ENCODE results near the gene GPRC5C.

Gene GPRC5C

DNA sequence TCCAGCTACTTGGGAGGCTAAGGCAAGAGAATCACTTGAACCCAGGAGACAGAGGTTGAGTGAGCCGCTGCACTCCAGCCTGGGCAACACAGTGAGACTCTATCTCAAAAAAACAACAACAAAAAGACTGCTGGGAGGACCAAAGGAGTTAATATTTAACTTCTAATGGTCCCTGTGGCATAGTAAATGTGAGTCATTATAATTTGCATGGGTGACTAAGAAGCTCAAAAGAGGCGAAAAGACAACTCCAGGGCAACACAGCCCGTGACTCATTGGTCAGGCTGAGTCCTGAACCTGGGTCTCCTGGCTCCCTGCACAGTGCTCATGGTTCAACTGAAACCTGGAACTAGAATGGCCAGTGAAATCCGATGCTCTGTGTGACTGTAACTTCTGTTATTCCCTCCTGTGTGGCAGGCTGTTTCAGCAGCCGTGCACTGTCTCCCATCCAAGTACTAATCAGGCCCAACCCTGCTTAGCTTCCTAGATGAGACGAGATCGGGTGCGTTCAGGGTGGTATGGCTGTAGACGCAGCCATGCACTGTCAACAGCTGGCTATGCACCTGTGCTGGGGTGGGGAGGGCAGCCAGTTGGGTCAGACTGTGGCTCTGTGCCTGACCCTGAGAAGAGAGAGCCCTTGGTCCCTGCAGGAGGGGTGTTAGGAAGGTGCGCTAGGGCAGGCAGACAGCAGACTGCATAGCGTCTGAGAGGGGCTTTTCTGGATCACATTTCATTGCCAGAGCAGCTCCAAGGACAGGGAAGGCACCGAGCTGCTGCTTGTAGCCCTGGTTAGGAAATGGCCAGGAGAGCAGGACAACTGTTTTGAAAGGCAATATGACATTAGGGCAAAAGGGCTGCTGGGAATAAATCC lies 14.5 kb upstream of the GPRC5C start:
- TF ChIP-seq, protein P1, sequence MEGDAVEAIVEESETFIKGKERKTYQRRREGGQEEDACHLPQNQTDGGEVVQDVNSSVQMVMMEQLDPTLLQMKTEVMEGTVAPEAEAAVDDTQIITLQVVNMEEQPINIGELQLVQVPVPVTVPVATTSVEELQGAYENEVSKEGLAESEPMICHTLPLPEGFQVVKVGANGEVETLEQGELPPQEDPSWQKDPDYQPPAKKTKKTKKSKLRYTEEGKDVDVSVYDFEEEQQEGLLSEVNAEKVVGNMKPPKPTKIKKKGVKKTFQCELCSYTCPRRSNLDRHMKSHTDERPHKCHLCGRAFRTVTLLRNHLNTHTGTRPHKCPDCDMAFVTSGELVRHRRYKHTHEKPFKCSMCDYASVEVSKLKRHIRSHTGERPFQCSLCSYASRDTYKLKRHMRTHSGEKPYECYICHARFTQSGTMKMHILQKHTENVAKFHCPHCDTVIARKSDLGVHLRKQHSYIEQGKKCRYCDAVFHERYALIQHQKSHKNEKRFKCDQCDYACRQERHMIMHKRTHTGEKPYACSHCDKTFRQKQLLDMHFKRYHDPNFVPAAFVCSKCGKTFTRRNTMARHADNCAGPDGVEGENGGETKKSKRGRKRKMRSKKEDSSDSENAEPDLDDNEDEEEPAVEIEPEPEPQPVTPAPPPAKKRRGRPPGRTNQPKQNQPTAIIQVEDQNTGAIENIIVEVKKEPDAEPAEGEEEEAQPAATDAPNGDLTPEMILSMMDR (conservative IDR thresholded peaks at IDR 0.05): no peak

DNA sequence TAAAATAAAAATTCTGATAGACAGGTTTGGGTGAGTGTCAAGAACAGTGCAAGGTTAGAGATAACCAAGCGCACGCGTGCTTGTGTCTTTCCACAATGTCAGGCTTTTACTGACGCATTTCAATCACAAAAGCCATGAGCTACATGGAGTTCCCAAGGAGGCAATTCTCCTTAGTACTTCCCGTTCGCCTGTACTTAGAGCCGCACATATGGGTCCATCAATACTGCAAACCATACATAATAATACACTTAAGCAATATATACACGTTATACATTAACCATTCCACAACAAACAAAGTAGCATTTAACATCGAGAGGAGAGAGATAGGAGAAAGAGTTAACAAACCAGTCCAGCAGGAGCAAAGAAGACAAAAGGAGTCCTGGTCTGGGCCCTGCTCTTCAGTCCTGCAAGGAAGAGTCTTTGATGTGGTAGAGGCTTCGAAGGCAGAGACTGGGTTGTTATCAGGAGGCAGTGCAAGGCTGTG lies 11.9 kb upstream of the GPRC5C start:
- no peak overlapping the region for H3K27ac ChIP-seq
- TF ChIP-seq, protein P1 (conservative IDR thresholded peaks at IDR 0.05): no peak

More for the DNA sequence above, 14.5 kb upstream of the GPRC5C start:
- H3K27ac ChIP-seq: no peak overlapping the region

DNA sequence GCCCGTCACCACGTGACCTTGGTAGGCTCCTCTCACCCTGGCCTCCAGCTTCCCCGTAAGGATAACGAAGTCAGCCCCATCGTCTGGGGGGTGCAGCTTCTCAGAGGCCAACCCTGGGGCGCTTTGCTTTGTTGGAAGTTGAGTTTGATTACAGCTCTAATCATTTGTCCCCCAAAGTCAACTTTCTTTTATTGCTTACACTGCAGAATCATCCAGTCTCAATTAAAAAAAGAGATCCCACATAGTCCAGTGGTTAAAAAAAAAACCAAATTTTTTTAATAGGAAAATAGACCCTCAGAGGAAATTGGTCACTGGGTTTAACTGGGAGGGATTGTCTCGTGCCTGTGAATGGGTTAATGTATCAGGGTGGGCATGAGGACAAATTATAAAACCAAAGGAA lies 7.8 kb upstream of the GPRC5C start:
- TF ChIP-seq, protein P1 (conservative IDR thresholded peaks at IDR 0.05): no peak
- no peak overlapping the region for H3K27ac ChIP-seq

- H3K27ac ChIP-seq: no peak overlapping the region
- TF ChIP-seq, protein P1 (conservative IDR thresholded peaks at IDR 0.05): no peak
These were observed 7.2 kb upstream of the GPRC5C start for GRCh38 chr17:74424657-74425056.

DNA sequence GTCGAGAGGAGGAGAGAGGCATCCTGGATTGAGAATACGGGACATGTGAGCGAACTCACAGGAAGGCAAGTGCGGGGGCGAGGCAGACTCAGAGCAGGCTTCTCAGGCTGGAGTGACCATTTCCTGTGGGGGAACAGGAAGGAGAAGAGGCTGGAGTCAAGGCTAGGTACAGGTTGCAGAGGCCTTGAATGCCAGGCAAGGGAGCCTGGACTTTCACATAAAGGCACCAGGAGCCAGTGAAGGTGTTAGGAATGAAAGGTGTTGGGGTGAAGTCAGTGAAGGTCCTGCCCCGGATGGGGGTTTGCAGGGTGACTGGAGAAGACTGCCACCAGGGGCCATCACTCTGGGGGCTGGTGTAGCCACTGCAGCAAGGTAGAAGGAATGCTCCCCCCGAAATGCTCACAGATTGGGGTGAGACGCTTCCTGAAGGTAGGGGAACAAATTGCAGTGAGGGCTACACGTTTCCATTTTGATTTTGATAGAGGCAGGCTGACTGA lies 5.3 kb upstream of the GPRC5C start:
- no peak overlapping the region for H3K27ac ChIP-seq
- TF ChIP-seq, protein P1 (conservative IDR thresholded peaks at IDR 0.05): no peak

- TF ChIP-seq, protein P1 (conservative IDR thresholded peaks at IDR 0.05): no peak
- H3K27ac ChIP-seq: no peak overlapping the region
These were observed 4.7 kb upstream of the GPRC5C start for GRCh38 chr17:74427048-74427762.

DNA sequence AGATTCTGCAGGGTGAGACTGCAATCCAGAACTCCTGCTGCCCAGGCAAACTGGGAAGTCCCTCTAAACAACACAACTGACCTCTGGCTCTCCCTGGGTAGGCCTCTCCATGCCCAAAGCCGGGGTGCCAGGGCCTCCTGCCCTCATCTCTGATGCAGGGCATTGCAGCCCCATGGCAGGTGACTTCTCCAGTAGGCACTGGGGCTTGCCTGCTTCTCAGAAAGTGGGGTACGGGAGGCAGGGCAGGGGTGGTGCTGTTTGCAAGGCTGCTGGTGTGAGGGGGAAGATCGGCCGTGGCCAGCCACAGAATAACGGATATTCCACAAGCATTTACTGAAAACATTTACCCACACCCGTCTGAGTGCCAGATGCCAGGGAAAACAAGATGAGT lies 4.1 kb upstream of the GPRC5C start:
- TF ChIP-seq, protein P1 (conservative IDR thresholded peaks at IDR 0.05): no peak
- no peak overlapping the region for H3K27ac ChIP-seq

All from VCaP (cell line).